Esophagus muscularis mucosa (tissue), 4 donors: ENCODE data around the gene ADD3. TPM values are rescaled to one million over a fixed set of nuclear protein-coding genes. Genes with fewer than 3 reads are reported as not detected.

ENCODE experiments used
- DNase-seq: peaks from one replicate; pipeline ENCODE4 v3.0.0-alpha.2; 2017; ENCODE audit errors: extremely low spot score
- H3K27ac ChIP-seq, 4 donors: fragments of 200-600 bp; sonication (generic); replicated peaks in 1 of 4; 1 replicate in 3 of 4; 2 replicates in 1 of 4; pipeline ENCODE4 v1.5.1; 2016 to 2019; ENCODE audit warnings: mild to moderate bottlenecking in 1 of 4
- H3K27me3 ChIP-seq, 4 donors: fragments of 200-600 bp; sonication (generic); one replicate each; pipeline versions ENCODE4 v1.5.1 to v1.6.0; 2016 to 2019
- H3K36me3 ChIP-seq, 4 donors: fragments of 200-600 bp; sonication (generic); one replicate each; pipeline ENCODE4 v1.5.1; 2016 to 2019
- H3K4me1 ChIP-seq, 4 donors: fragments of 200-600 bp; sonication (generic); one replicate each; pipeline ENCODE4 v1.5.1; 2016 to 2019
- H3K4me3 ChIP-seq, 4 donors: fragments of 200-600 bp; sonication (generic); 1 replicate in 2 of 4; 2 replicates in 2 of 4; pipeline ENCODE4 v1.5.1; 2016 to 2019; ENCODE audit warnings: mild to moderate bottlenecking in 4 of 4, moderate library complexity in 1 of 4
- H3K9me3 ChIP-seq, 4 donors: fragments of 200-600 bp; sonication (generic); 1 replicate in 3 of 4; 2 replicates in 1 of 4; pipeline ENCODE4 v1.5.1; 2016 to 2019
- CTCF ChIP-seq, 3 experiments: fragments of 200-600 bp in 2 of 3; fragments of 450-650 bp in 1 of 3; sonication (generic) in 2 of 3; IDR thresholded peaks; one replicate each; pipeline ENCODE4 v1.5.1; 2017 to 2019; ENCODE audit warnings: antibody characterized with exemption in 3 of 3, mild to moderate bottlenecking in 2 of 3, moderate library complexity in 1 of 3
- EP300 ChIP-seq: sonication (generic); formaldehyde crosslinking; IDR thresholded peaks from one replicate; pipeline ENCODE4 v1.6.1; 2017; ENCODE audit warnings: antibody characterized with exemption
- POLR2A ChIP-seq: fragments of 450-650 bp; IDR thresholded peaks from one replicate; pipeline ENCODE4 v1.6.1; 2017; ENCODE audit warnings: antibody characterized with exemption, moderate library complexity, mild to moderate bottlenecking, low read depth
- POLR2AphosphoS5 ChIP-seq, 2 donors: sonication (generic); formaldehyde crosslinking; IDR thresholded peaks; one replicate each; pipeline ENCODE4 v1.6.1; 2017; ENCODE audit warnings: antibody characterized with exemption in 2 of 2
- WGBS: methylation state at CpG from one replicate; pipeline ENCODE4 v1.1.5; 2018; 5-methylcytosine and 5-hydroxymethylcytosine counted together
- intact Hi-C: fragments of 100-400 bp; cut with DNase I; formaldehyde crosslinking; loops from one replicate; pipeline ENCODE4 v1.15.1; 2023
- small RNA-seq, 3 donors: library from RNA; depleted of rRNA; stranded (forward); fragments of <200 nt; gene quantifications; one replicate each; pipeline ENCODE3, GENCODE V24; 2016
- total RNA-seq, 4 donors: library from RNA; depleted of rRNA; stranded (reverse); fragments of >200 nt; gene quantifications; one replicate each; pipeline versions ENCODE4 v1.1.0 to v1.2.1, GENCODE V29; 2016

ADD3 gene
- total RNA-seq, 4 donors from 2014 or later = 60.1 to 228 (median 99.2) TPM

DNA sequence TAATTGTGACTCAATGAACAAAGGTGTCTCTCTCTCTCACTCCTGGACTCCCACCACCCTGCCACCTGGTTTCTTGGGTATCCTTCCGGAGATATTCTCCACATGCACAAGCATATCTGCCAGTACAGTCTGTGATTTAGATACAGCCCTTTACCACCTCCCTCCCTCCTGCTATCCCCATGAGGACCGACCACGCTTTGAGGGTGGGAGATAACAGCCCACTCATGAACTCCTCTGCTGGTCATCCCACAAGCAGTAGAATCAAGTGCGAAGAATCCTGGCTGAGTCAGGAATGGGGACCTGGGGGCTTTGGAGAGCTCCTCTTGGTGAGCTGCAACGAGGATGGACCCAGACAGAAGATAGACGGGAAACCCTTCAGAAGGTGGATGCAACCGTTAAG lies 171.4 kb downstream of the ADD3 start:
- Histone ChIP-seq H3K27ac (no peak overlapping the region), H3K9me3 (no peaks in the 10 kb centered on the region), H3K4me3 (no peak overlapping the region), H3K27me3 (peaks cover 0 to under 1% (median 0%) of the 10 kb centered on the region in 4 donors), H3K36me3 (no peaks in the 10 kb centered on the region), H3K4me1 (peaks cover 0 to 10% (median 2%) of the 10 kb centered on the region in 4 donors)
- intact Hi-C loops = no loop called here
- DNase-seq = no peak
- TF ChIP-seq EP300 = no peak
- no peak for TF ChIP-seq POLR2AphosphoS5 (IDR thresholded peaks at IDR 0.05)
- TF ChIP-seq CTCF (IDR thresholded peaks at IDR 0.05) = no peak
- TF ChIP-seq POLR2A = no peak
- WGBS = 91% methylated on average over 7 of the region's 7 CpGs

DNA sequence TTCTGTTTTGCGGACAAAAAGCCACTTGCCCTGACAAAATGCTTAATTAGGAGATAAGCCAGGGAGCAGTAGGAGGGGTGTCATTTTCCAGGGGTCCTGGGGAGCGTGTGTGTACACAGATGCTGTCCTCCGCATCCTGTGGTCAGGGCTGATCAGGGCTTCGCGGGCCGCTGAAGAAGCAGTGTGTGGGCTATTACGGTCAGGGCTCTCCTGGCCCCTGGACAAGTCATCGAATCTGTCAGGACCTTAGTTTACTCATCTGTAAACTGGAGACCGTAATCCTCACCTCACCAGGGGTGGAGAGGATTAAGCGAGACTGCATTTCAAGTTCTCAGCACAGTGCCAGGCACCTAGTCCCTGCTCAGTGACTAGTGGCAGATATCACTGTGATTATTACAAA lies 173.7 kb downstream of the ADD3 start:
- WGBS = 84% methylated on average over 8 of the region's 10 CpGs
- Histone ChIP-seq H3K36me3 (no peaks in the 10 kb centered on the region), H3K9me3 (no peaks in the 10 kb centered on the region), H3K4me3 (no peak overlapping the region), H3K4me1 (no peaks in the 10 kb centered on the region), H3K27me3 (no peaks in the 10 kb centered on the region), H3K27ac (no peak overlapping the region)
- DNase-seq = no peak
- TF ChIP-seq EP300 (no peak), POLR2AphosphoS5 (IDR thresholded peaks at IDR 0.05) (no peak), CTCF (IDR thresholded peaks at IDR 0.05) (no peak), POLR2A (no peak)
- intact Hi-C loops = no loop called here

DNA sequence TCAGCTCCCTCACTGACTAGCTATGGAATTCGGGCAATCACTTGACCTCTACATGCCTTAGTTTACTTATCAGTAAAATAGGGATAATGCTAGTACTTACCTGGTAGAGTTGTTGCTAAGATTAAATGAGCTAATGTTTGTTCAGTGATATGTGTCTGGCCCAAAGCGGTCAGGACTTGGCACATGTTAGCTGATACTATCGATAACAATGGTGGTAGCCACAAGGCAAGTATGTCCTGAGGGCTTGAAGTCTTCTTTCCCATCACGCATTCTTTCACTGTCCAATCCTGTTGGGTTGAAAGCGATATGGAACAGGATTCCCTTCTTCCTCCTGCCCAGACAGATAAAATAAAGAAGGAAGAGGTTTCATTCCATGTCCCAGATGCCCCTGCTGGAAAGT lies 174.1 kb downstream of the ADD3 start:
- no peaks in the 10 kb centered on the region for H3K36me3 ChIP-seq
- H3K4me3 ChIP-seq = no peak overlapping the region
- no peaks in the 10 kb centered on the region for H3K27me3 ChIP-seq
- 99% methylated on average over 5 of the region's 5 CpGs for WGBS
- no peak overlapping the region for H3K27ac ChIP-seq
- TF ChIP-seq CTCF (IDR thresholded peaks at IDR 0.05) (no peak), POLR2AphosphoS5 (IDR thresholded peaks at IDR 0.05) (no peak), EP300 (no peak), POLR2A (no peak)
- no peaks in the 10 kb centered on the region for H3K9me3 ChIP-seq
- DNase-seq = no peak
- intact Hi-C loops = no loop called here
- no peaks in the 10 kb centered on the region for H3K4me1 ChIP-seq

GRCh38 chr10:110184398-110184797 lies 176.6 kb downstream of the ADD3 start:
- intact Hi-C loops = no loop called here

More at GRCh38 chr10:110184398-110184797, 176.6 kb downstream of the ADD3 start:
- DNase-seq = peak; percentile 70
- WGBS = 77% methylated on average over 6 of the region's 6 CpGs
- Histone ChIP-seq H3K36me3 (no peaks in the 10 kb centered on the region), H3K27ac (no peak overlapping the region), H3K27me3 (no peaks in the 10 kb centered on the region), H3K4me3 (no peak overlapping the region), H3K9me3 (no peaks in the 10 kb centered on the region), H3K4me1 (no peaks in the 10 kb centered on the region)
- TF ChIP-seq CTCF (IDR thresholded peaks at IDR 0.05) (no peak), POLR2A (no peak), EP300 (no peak), POLR2AphosphoS5 (IDR thresholded peaks at IDR 0.05) (no peak)

Small RNA genes within 50 kb of the gene (small RNA-seq; reads per million reads assigned to genes)
- gene SNRPGP12 = 0 reads per million in 3 donors

Other genes starting within 250 kb of the ADD3 start
- 10 to 100 TPM; 43.2 to 61.9 (median 48.8) TPM for gene XPNPEP1, start 84.5 kb upstream of the ADD3 start, total RNA-seq
- 100 to 1,000 TPM; 198 to 292 (median 226) TPM for gene MXI1, start 199.6 kb downstream of the ADD3 start, total RNA-seq